Activated gamma-delta T cell treated with anti-CD3 and anti-CD28 coated beads, Interleukin-2, amount 50 U/mL, for 16 hours (primary cell): ENCODE data around the gene PSTK.

ENCODE experiments used
- DNase-seq: peaks from one replicate; pipeline ENCODE4 v3.0.0-alpha.2; 2020; ENCODE audit warnings: low read depth

The PSTK gene

GRCh38 chr10:123019941-123020703 lies 39.9 kb downstream of the PSTK start:
- DNase-seq = no peak

- DNase-seq = no peak
These were observed 41.3 kb downstream of the PSTK start for GRCh38 chr10:123021517-123021916.

- DNase-seq = no peak
These were observed 44.3 kb downstream of the PSTK start for GRCh38 chr10:123024540-123024939.

GRCh38 chr10:123026302-123026701 lies 46.1 kb downstream of the PSTK start:
- no peak for DNase-seq

GRCh38 chr10:123027861-123028260 lies 47.7 kb downstream of the PSTK start:
- DNase-seq = no peak

- no peak for DNase-seq
These were observed 50.9 kb downstream of the PSTK start for GRCh38 chr10:123031124-123031523.

GRCh38 chr10:123034332-123034731 lies 54.1 kb downstream of the PSTK start:
- no peak for DNase-seq

- DNase-seq = no peak
These were observed 55.4 kb downstream of the PSTK start for GRCh38 chr10:123035467-123036086.

- no peak for DNase-seq
These were observed 58.8 kb downstream of the PSTK start for GRCh38 chr10:123038782-123039631.

- no peak for DNase-seq
These were observed 59.4 kb downstream of the PSTK start for GRCh38 chr10:123039632-123039930.
